HEK293 (cell line): ENCODE results near the gene PSEN2.

ENCODE experiments used
- EGR2 ChIP-seq: fragments of 450-650 bp; formaldehyde crosslinking; IDR thresholded peaks from 2 replicates; pipeline ENCODE4 v1.5.1; 2016; ENCODE audit warnings: low read depth, missing biosample characterization, missing genetic modification characterization
- GFI1B ChIP-seq: fragments of 450-650 bp; formaldehyde crosslinking; IDR thresholded peaks from 2 replicates; pipeline ENCODE4 v1.5.1; 2016; ENCODE audit warnings: missing biosample characterization, missing genetic modification characterization
- KLF16 ChIP-seq: fragments of 450-650 bp; formaldehyde crosslinking; IDR thresholded peaks from 2 replicates; pipeline ENCODE4 v1.5.1; 2017; ENCODE audit warnings: missing biosample characterization, missing genetic modification characterization
- KLF7 ChIP-seq: fragments of 450-650 bp; formaldehyde crosslinking; IDR thresholded peaks from 2 replicates; pipeline ENCODE4 v1.5.1; 2016; ENCODE audit warnings: missing biosample characterization, missing genetic modification characterization, borderline replicate concordance
- MEIS1 ChIP-seq: sonication (generic); formaldehyde crosslinking; IDR thresholded peaks from 2 replicates; pipeline ENCODE4 v1.8.1; 2022; ENCODE audit warnings: missing genetic modification reagents, mild to moderate bottlenecking, borderline replicate concordance
- TRIM28 ChIP-seq: IDR thresholded peaks from 2 replicates; pipeline ENCODE4 v1.6.1; 2011; ENCODE audit warnings: low read length, control low read depth, borderline replicate concordance
- WT1 ChIP-seq: fragments of 450-650 bp; formaldehyde crosslinking; IDR thresholded peaks from 2 replicates; pipeline ENCODE4 v1.5.1; 2016; ENCODE audit warnings: missing biosample characterization, missing genetic modification characterization
- ZBTB17 ChIP-seq: fragments of 450-650 bp; formaldehyde crosslinking; IDR thresholded peaks from 2 replicates; pipeline ENCODE4 v1.5.1; 2016; ENCODE audit warnings: missing biosample characterization, missing genetic modification characterization
- ZNF2 ChIP-seq: fragments of 450-650 bp; formaldehyde crosslinking; IDR thresholded peaks from 2 replicates; pipeline ENCODE4 v1.5.1; 2016; ENCODE audit warnings: missing biosample characterization, missing genetic modification characterization
- ZNF202 ChIP-seq: fragments of 450-650 bp; formaldehyde crosslinking; IDR thresholded peaks from 2 replicates; pipeline ENCODE4 v1.5.1; 2016; ENCODE audit warnings: missing biosample characterization, missing genetic modification characterization, borderline replicate concordance
- ZNF223 ChIP-seq: fragments of 450-650 bp; formaldehyde crosslinking; IDR thresholded peaks from 2 replicates; pipeline ENCODE4 v1.5.1; 2016; ENCODE audit warnings: missing biosample characterization, missing genetic modification characterization
- ZNF324 ChIP-seq: fragments of 450-650 bp; formaldehyde crosslinking; IDR thresholded peaks from 2 replicates; pipeline ENCODE4 v1.5.1; 2016; ENCODE audit warnings: missing biosample characterization, missing genetic modification characterization
- ZNF366 ChIP-seq: fragments of 450-650 bp; formaldehyde crosslinking; conservative IDR thresholded peaks from 2 replicates; pipeline ENCODE4 v1.5.1; 2016; ENCODE audit warnings: missing biosample characterization, missing genetic modification characterization
- ZNF391 ChIP-seq: fragments of 450-650 bp; formaldehyde crosslinking; IDR thresholded peaks from 2 replicates; pipeline ENCODE4 v1.5.1; 2016; ENCODE audit warnings: low read depth, missing biosample characterization, missing genetic modification characterization, borderline replicate concordance
- ZNF510 ChIP-seq: fragments of 450-650 bp; formaldehyde crosslinking; IDR thresholded peaks from 2 replicates; pipeline ENCODE4 v1.5.1; 2018; ENCODE audit warnings: mild to moderate bottlenecking, missing genetic modification characterization, missing biosample characterization; ENCODE audit not compliant: insufficient replicate concordance
- ZNF561 ChIP-seq: fragments of 450-650 bp; IDR thresholded peaks from 2 replicates; pipeline ENCODE4 v1.5.1; 2018; ENCODE audit warnings: missing biosample characterization, missing genetic modification characterization, borderline replicate concordance
- ZNF571 ChIP-seq: fragments of 450-650 bp; formaldehyde crosslinking; IDR thresholded peaks from 2 replicates; pipeline ENCODE4 v1.5.0; 2017; ENCODE audit warnings: missing biosample characterization, missing genetic modification characterization
- ZNF707 ChIP-seq: fragments of 450-650 bp; formaldehyde crosslinking; IDR thresholded peaks from 2 replicates; pipeline ENCODE4 v1.5.1; 2016; ENCODE audit warnings: missing biosample characterization, missing genetic modification characterization
- ZNF776 ChIP-seq: fragments of 450-650 bp; formaldehyde crosslinking; IDR thresholded peaks from 2 replicates; pipeline ENCODE4 v1.5.0; 2017; ENCODE audit warnings: missing biosample characterization, missing genetic modification characterization, borderline replicate concordance
- ZNF837 ChIP-seq: fragments of 450-650 bp; formaldehyde crosslinking; IDR thresholded peaks from 2 replicates; pipeline ENCODE4 v1.5.1; 2016; ENCODE audit warnings: missing biosample characterization, missing genetic modification characterization
- ZSCAN30 ChIP-seq: fragments of 450-650 bp; IDR thresholded peaks from 2 replicates; pipeline ENCODE4 v1.5.1; 2018; ENCODE audit warnings: missing biosample characterization, mild to moderate bottlenecking, missing genetic modification characterization, moderate library complexity
- TF ChIP-seq, protein P1 (sequence below): fragments of 450-650 bp; formaldehyde crosslinking; IDR thresholded peaks from 2 replicates; pipeline ENCODE4 v1.5.1; 2016; ENCODE audit warnings: missing biosample characterization, missing genetic modification characterization
- TF ChIP-seq, protein P2 (sequence below): fragments of 450-650 bp; formaldehyde crosslinking; IDR thresholded peaks from 2 replicates; pipeline ENCODE4 v1.5.1; 2016; ENCODE audit warnings: missing biosample characterization, missing genetic modification characterization
- TF ChIP-seq, protein P3 (sequence below): fragments of 450-650 bp; formaldehyde crosslinking; IDR thresholded peaks from 2 replicates; pipeline ENCODE4 v1.5.1; 2016; ENCODE audit warnings: missing biosample characterization, missing genetic modification characterization
- TF ChIP-seq, protein P4 (sequence below): fragments of 450-650 bp; formaldehyde crosslinking; IDR thresholded peaks from 2 replicates; pipeline ENCODE4 v1.5.1; 2016; ENCODE audit warnings: missing biosample characterization, missing genetic modification characterization
- TF ChIP-seq, protein P5 (sequence below): fragments of 450-650 bp; formaldehyde crosslinking; IDR thresholded peaks from 2 replicates; pipeline ENCODE4 v1.5.1; 2016; ENCODE audit warnings: missing biosample characterization, missing genetic modification characterization
- TF ChIP-seq, protein P6 (sequence below): fragments of 450-650 bp; formaldehyde crosslinking; optimal IDR thresholded peaks from 2 replicates; pipeline ENCODE3; 2016; ENCODE audit warnings: missing biosample characterization, mild to moderate bottlenecking, missing genetic modification characterization

Gene PSEN2

DNA sequence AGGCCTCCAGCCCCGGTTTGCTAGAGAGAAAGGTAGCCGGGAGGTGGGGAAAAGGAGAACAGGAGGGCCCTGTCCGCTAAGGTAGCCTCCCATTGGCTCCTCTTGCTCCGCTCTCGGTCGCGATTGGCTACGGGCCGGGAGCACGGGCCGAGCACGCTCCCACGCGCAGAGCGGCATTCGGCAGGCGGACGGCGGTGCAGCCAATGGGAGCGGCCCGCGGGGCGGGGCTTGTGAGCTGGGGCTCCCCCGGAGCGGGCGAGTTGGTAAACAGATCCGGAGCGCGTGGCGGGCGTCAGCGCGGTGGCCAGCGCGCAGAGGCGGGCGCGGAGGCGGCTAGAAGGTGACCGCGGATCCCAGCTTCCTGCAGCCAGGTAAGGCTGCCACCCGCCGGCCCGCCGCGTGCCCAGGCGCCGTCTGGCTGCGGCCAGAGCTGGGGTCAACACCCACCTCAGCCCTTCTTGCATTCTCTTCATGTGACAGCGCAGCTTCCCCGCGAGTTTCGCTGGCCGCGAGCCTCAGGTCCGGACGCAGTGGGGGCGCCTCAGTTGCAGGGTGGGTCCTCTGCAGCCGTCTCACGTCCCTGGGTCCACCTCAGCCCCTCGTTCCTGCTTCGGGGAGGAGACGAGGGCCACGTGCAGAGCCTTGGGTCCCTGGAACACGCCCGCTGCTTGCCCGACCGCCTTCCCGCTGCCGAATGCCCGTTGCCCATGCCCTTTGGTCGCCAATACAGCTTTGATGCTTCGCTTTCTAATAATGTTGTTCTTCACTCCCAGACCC, 69.8 kb downstream of the PSEN2 start, which contains the start of gene COQ8A (continued):
- TF ChIP-seq, protein P1, sequence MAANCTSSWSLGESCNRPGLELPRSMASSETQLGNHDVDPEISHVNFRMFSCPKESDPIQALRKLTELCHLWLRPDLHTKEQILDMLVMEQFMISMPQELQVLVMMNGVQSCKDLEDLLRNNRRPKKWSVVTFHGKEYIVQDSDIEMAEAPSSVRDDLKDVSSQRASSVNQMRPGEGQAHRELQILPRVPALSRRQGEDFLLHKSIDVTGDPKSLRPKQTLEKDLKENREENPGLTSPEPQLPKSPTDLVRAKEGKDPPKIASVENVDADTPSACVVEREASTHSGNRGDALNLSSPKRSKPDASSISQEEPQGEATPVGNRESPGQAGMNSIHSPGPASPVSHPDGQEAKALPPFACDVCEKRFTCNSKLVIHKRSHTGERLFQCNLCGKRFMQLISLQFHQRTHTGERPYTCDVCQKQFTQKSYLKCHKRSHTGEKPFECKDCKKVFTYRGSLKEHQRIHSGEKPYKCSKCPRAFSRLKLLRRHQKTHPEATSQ: peak; percentile 94
- TF ChIP-seq, protein P2, sequence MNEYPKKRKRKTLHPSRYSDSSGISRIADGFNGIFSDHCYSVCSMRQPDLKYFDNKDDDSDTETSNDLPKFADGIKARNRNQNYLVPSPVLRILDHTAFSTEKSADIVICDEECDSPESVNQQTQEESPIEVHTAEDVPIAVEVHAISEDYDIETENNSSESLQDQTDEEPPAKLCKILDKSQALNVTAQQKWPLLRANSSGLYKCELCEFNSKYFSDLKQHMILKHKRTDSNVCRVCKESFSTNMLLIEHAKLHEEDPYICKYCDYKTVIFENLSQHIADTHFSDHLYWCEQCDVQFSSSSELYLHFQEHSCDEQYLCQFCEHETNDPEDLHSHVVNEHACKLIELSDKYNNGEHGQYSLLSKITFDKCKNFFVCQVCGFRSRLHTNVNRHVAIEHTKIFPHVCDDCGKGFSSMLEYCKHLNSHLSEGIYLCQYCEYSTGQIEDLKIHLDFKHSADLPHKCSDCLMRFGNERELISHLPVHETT: no peak
- TF ChIP-seq ZNF2 (tag by site-specific recombination) (peak; percentile 91), WT1 (tag by site-specific recombination) (peak; percentile 62; the same call in 1 of the 2 replicates), ZNF776 (tag by site-specific recombination) (no peak), MEIS1 (no peak), ZNF223 (tag by site-specific recombination) (no peak), ZNF324 (tag by site-specific recombination) (peak; percentile 92; the same call in 1 of the 2 replicates), ZSCAN30 (peak; percentile 90; the same call in 1 of the 2 replicates), ZNF561 (peak; percentile 16; the same call in 1 of the 2 replicates), ZNF510 (tag by site-specific recombination) (no peak), ZNF366 (peak; percentile 97), ZNF707 (tag by site-specific recombination) (no peak), ZNF391 (peak; percentile 42; the same call in 1 of the 2 replicates), KLF16 (tag by site-specific recombination) (peak; percentile 89), GFI1B (no peak), ZNF837 (tag by site-specific recombination) (peak; percentile 52; the same call in 1 of the 2 replicates), ZNF202 (tag by site-specific recombination) (no peak), ZNF571 (no peak), EGR2 (peak; percentile 93), TRIM28 (no peak), ZBTB17 (tag by site-specific recombination) (peak; percentile 69; the same call in 1 of the 2 replicates), KLF7 (tag by site-specific recombination) (no peak)
- TF ChIP-seq, protein P3, sequence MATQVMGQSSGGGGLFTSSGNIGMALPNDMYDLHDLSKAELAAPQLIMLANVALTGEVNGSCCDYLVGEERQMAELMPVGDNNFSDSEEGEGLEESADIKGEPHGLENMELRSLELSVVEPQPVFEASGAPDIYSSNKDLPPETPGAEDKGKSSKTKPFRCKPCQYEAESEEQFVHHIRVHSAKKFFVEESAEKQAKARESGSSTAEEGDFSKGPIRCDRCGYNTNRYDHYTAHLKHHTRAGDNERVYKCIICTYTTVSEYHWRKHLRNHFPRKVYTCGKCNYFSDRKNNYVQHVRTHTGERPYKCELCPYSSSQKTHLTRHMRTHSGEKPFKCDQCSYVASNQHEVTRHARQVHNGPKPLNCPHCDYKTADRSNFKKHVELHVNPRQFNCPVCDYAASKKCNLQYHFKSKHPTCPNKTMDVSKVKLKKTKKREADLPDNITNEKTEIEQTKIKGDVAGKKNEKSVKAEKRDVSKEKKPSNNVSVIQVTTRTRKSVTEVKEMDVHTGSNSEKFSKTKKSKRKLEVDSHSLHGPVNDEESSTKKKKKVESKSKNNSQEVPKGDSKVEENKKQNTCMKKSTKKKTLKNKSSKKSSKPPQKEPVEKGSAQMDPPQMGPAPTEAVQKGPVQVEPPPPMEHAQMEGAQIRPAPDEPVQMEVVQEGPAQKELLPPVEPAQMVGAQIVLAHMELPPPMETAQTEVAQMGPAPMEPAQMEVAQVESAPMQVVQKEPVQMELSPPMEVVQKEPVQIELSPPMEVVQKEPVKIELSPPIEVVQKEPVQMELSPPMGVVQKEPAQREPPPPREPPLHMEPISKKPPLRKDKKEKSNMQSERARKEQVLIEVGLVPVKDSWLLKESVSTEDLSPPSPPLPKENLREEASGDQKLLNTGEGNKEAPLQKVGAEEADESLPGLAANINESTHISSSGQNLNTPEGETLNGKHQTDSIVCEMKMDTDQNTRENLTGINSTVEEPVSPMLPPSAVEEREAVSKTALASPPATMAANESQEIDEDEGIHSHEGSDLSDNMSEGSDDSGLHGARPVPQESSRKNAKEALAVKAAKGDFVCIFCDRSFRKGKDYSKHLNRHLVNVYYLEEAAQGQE (tag by site-specific recombination): peak; percentile 54
- TF ChIP-seq, protein P4, sequence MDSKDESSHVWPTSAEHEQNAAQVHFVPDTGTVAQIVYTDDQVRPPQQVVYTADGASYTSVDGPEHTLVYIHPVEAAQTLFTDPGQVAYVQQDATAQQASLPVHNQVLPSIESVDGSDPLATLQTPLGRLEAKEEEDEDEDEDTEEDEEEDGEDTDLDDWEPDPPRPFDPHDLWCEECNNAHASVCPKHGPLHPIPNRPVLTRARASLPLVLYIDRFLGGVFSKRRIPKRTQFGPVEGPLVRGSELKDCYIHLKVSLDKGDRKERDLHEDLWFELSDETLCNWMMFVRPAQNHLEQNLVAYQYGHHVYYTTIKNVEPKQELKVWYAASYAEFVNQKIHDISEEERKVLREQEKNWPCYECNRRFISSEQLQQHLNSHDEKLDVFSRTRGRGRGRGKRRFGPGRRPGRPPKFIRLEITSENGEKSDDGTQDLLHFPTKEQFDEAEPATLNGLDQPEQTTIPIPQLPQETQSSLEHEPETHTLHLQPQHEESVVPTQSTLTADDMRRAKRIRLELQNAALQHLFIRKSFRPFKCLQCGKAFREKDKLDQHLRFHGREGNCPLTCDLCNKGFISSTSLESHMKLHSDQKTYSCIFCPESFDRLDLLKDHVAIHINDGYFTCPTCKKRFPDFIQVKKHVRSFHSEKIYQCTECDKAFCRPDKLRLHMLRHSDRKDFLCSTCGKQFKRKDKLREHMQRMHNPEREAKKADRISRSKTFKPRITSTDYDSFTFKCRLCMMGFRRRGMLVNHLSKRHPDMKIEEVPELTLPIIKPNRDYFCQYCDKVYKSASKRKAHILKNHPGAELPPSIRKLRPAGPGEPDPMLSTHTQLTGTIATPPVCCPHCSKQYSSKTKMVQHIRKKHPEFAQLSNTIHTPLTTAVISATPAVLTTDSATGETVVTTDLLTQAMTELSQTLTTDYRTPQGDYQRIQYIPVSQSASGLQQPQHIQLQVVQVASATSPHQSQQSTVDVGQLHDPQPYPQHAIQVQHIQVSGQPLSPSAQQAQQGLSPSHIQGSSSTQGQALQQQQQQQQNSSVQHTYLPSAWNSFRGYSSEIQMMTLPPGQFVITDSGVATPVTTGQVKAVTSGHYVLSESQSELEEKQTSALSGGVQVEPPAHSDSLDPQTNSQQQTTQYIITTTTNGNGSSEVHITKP (tag by site-specific recombination): peak; percentile 49; the same call in 1 of the 2 replicates
- TF ChIP-seq, protein P5, sequence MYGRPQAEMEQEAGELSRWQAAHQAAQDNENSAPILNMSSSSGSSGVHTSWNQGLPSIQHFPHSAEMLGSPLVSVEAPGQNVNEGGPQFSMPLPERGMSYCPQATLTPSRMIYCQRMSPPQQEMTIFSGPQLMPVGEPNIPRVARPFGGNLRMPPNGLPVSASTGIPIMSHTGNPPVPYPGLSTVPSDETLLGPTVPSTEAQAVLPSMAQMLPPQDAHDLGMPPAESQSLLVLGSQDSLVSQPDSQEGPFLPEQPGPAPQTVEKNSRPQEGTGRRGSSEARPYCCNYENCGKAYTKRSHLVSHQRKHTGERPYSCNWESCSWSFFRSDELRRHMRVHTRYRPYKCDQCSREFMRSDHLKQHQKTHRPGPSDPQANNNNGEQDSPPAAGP: peak; percentile 89
- TF ChIP-seq, protein P6, sequence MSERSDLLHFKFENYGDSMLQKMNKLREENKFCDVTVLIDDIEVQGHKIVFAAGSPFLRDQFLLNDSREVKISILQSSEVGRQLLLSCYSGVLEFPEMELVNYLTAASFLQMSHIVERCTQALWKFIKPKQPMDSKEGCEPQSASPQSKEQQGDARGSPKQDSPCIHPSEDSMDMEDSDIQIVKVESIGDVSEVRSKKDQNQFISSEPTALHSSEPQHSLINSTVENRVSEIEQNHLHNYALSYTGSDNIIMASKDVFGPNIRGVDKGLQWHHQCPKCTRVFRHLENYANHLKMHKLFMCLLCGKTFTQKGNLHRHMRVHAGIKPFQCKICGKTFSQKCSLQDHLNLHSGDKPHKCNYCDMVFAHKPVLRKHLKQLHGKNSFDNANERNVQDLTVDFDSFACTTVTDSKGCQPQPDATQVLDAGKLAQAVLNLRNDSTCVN (tag by site-specific recombination): peak; percentile 95
